Measurements from ENCODE around the gene BEGAIN. TPM values are rescaled to one million over a fixed set of nuclear protein-coding genes. Genes with fewer than 3 reads are reported as not detected.
"Not testable (repeated sequence)": the region's sequence is repeated elsewhere in the genome, so short reads cannot be mapped to it uniquely, and the experiment has no call there.

The BEGAIN gene
- total RNA-seq, 3 donors from 2014 or later = 0.53 to 3.9 (median 2.0) TPM

GRCh38 chr14:100523843-100524169 lies 63.4 kb downstream of the BEGAIN start:
- Mint-ChIP-seq H3K4me3 (no peak overlapping the region), H3K4me1 (ENCODE audit: low read depth) (no peaks in the 10 kb centered on the region), H3K9me3 (peaks cover 4% of the 10 kb centered on the region), H3K36me3 (ENCODE audit: insufficient read depth) (peaks cover 1% of the 10 kb centered on the region), H3K27me3 (ENCODE audit: low read depth) (no peaks in the 10 kb centered on the region)
- no peak for DNase-seq
- no peak for ATAC-seq

GRCh38 chr14:100523131-100523842 lies 63.9 kb downstream of the BEGAIN start:
- Mint-ChIP-seq H3K4me1 (ENCODE audit: low read depth) (no peaks in the 10 kb centered on the region), H3K27me3 (ENCODE audit: low read depth) (no peaks in the 10 kb centered on the region), H3K4me3 (no peak overlapping the region), H3K36me3 (ENCODE audit: insufficient read depth) (peaks cover 1% of the 10 kb centered on the region), H3K9me3 (peaks cover 4% of the 10 kb centered on the region)
- ATAC-seq (no peak), DNase-seq (no peak)

GRCh38 chr14:100522616-100523099 lies 64.6 kb downstream of the BEGAIN start:
- H3K4me1 Mint-ChIP-seq (ENCODE audit: low read depth) = no peaks in the 10 kb centered on the region
- H3K27me3 Mint-ChIP-seq (ENCODE audit: low read depth) = no peaks in the 10 kb centered on the region
- no peak overlapping the region for H3K4me3 Mint-ChIP-seq
- H3K36me3 Mint-ChIP-seq (ENCODE audit: insufficient read depth) = peaks cover 1% of the 10 kb centered on the region
- H3K9me3 Mint-ChIP-seq = peaks cover 4% of the 10 kb centered on the region
- DNase-seq (no peak), ATAC-seq (no peak)

- Mint-ChIP-seq H3K9me3 (peaks cover 17% of the 10 kb centered on the region), H3K36me3 (ENCODE audit: insufficient read depth) (peaks cover 13% of the 10 kb centered on the region)
- H3K27me3 Mint-ChIP-seq (ENCODE audit: low read depth); DNase-seq; ATAC-seq; H3K4me1 Mint-ChIP-seq (ENCODE audit: low read depth); H3K4me3 Mint-ChIP-seq: not testable (repeated sequence)
Measured at GRCh38 chr14:100506053-100506452, 81.2 kb downstream of the BEGAIN start.

GRCh38 chr14:100504372-100505078 lies 82.7 kb downstream of the BEGAIN start:
- no peak for DNase-seq
- Mint-ChIP-seq H3K9me3 (peaks cover 17% of the 10 kb centered on the region), H3K4me3 (no peak overlapping the region), H3K4me1 (ENCODE audit: low read depth) (no peaks in the 10 kb centered on the region), H3K36me3 (ENCODE audit: insufficient read depth) (peaks cover 13% of the 10 kb centered on the region), H3K27me3 (ENCODE audit: low read depth) (no peaks in the 10 kb centered on the region)
- ATAC-seq = no peak

- DNase-seq (no peak), ATAC-seq (no peak)
- Mint-ChIP-seq H3K9me3 (peaks cover 17% of the 10 kb centered on the region), H3K27me3 (ENCODE audit: low read depth) (no peaks in the 10 kb centered on the region), H3K4me1 (ENCODE audit: low read depth) (no peaks in the 10 kb centered on the region), H3K36me3 (ENCODE audit: insufficient read depth) (peaks cover 15% of the 10 kb centered on the region), H3K4me3 (no peak overlapping the region)
Measured at GRCh38 chr14:100503251-100503650, 84.0 kb downstream of the BEGAIN start.

GRCh38 chr14:100502622-100503220 lies 84.5 kb downstream of the BEGAIN start:
- Mint-ChIP-seq H3K36me3 (ENCODE audit: insufficient read depth) (peaks cover 15% of the 10 kb centered on the region), H3K4me1 (ENCODE audit: low read depth) (peaks cover 2% of the 10 kb centered on the region), H3K27me3 (ENCODE audit: low read depth) (no peaks in the 10 kb centered on the region), H3K9me3 (peaks cover 17% of the 10 kb centered on the region), H3K4me3 (no peak overlapping the region)
- no peak for ATAC-seq
- DNase-seq = no peak

- peaks cover 11% of the 10 kb centered on the region for H3K36me3 Mint-ChIP-seq (ENCODE audit: insufficient read depth)
- H3K9me3 Mint-ChIP-seq = peaks cover 8% of the 10 kb centered on the region
- H3K4me1 Mint-ChIP-seq (ENCODE audit: low read depth) = peaks cover 2% of the 10 kb centered on the region
- ATAC-seq (no peak), DNase-seq (no peak)
- H3K27me3 Mint-ChIP-seq (ENCODE audit: low read depth) = no peaks in the 10 kb centered on the region
- H3K4me3 Mint-ChIP-seq = no peak overlapping the region
Measured at GRCh38 chr14:100500128-100500527, 87.1 kb downstream of the BEGAIN start.

GRCh38 chr14:100498068-100498467 lies 89.1 kb downstream of the BEGAIN start:
- peaks cover 2% of the 10 kb centered on the region for H3K4me1 Mint-ChIP-seq (ENCODE audit: low read depth)
- H3K9me3 Mint-ChIP-seq = no peaks in the 10 kb centered on the region
- no peak overlapping the region for H3K4me3 Mint-ChIP-seq
- H3K27me3 Mint-ChIP-seq (ENCODE audit: low read depth) = no peaks in the 10 kb centered on the region
- DNase-seq = no peak
- no peak for ATAC-seq
- H3K36me3 Mint-ChIP-seq (ENCODE audit: insufficient read depth) = peaks cover 2% of the 10 kb centered on the region

GRCh38 chr14:100495917-100496316 lies 91.3 kb downstream of the BEGAIN start:
- no peak overlapping the region for H3K4me3 Mint-ChIP-seq
- H3K36me3 Mint-ChIP-seq (ENCODE audit: insufficient read depth) = peaks cover 2% of the 10 kb centered on the region
- no peaks in the 10 kb centered on the region for H3K27me3 Mint-ChIP-seq (ENCODE audit: low read depth)
- peaks cover 2% of the 10 kb centered on the region for H3K4me1 Mint-ChIP-seq (ENCODE audit: low read depth)
- DNase-seq (no peak), ATAC-seq (no peak)
- H3K9me3 Mint-ChIP-seq = no peaks in the 10 kb centered on the region

GRCh38 chr14:100494645-100495044 lies 92.6 kb downstream of the BEGAIN start:
- Mint-ChIP-seq H3K36me3 (ENCODE audit: insufficient read depth) (peaks cover 2% of the 10 kb centered on the region), H3K27me3 (ENCODE audit: low read depth) (no peaks in the 10 kb centered on the region), H3K4me1 (ENCODE audit: low read depth) (peaks cover 2% of the 10 kb centered on the region), H3K9me3 (no peaks in the 10 kb centered on the region), H3K4me3 (no peak overlapping the region)
- ATAC-seq (no peak), DNase-seq (no peak)

- H3K36me3 Mint-ChIP-seq (ENCODE audit: insufficient read depth) = peaks cover 10% of the 10 kb centered on the region
Measured at GRCh38 chr14:100490252-100490651, 97.0 kb downstream of the BEGAIN start.

GRCh38 chr14:100488057-100488456 lies 99.2 kb downstream of the BEGAIN start:
- Mint-ChIP-seq H3K4me1 (ENCODE audit: low read depth) (peaks cover 19% of the 10 kb centered on the region), H3K4me3 (no peak overlapping the region), H3K27me3 (ENCODE audit: low read depth) (no peaks in the 10 kb centered on the region), H3K9me3 (no peaks in the 10 kb centered on the region), H3K36me3 (ENCODE audit: insufficient read depth) (peaks cover 23% of the 10 kb centered on the region)
- DNase-seq (no peak), ATAC-seq (no peak)

More at GRCh38 chr14:100490252-100490651, 97.0 kb downstream of the BEGAIN start:
- ATAC-seq (no peak), DNase-seq (no peak)
- H3K9me3 Mint-ChIP-seq = no peaks in the 10 kb centered on the region
- no peak overlapping the region for H3K4me3 Mint-ChIP-seq
- H3K27me3 Mint-ChIP-seq (ENCODE audit: low read depth) = no peaks in the 10 kb centered on the region
- H3K4me1 Mint-ChIP-seq (ENCODE audit: low read depth) = peaks cover 19% of the 10 kb centered on the region

- ATAC-seq (no peak), DNase-seq (no peak)
- peaks cover 19% of the 10 kb centered on the region for H3K4me1 Mint-ChIP-seq (ENCODE audit: low read depth)
- H3K9me3 Mint-ChIP-seq = no peaks in the 10 kb centered on the region
- no peak overlapping the region for H3K4me3 Mint-ChIP-seq
- H3K36me3 Mint-ChIP-seq (ENCODE audit: insufficient read depth) = peaks cover 23% of the 10 kb centered on the region
- no peaks in the 10 kb centered on the region for H3K27me3 Mint-ChIP-seq (ENCODE audit: low read depth)
Measured at GRCh38 chr14:100487304-100487703, 99.9 kb downstream of the BEGAIN start.
